Lower leg skin (tissue), 4 donors: ENCODE results near the gene ODAD4. TPM values are rescaled to one million over a fixed set of nuclear protein-coding genes. Genes with fewer than 3 reads are reported as not detected.

Source experiments
- DNase-seq, 2 donors: peaks; one replicate each; pipeline ENCODE4 v3.0.0-alpha.2; 2019; ENCODE audit warnings: low spot score in 2 of 2
- H3K4me3 ChIP-seq: fragments of 200-600 bp; sonication (generic); 2 replicates; pipeline ENCODE4 v1.5.1; 2017; ENCODE audit warnings: mild to moderate bottlenecking, low read depth; ENCODE audit not compliant: poor library complexity, severe bottlenecking
- POLR2A ChIP-seq, 2 donors: fragments of 450-650 bp; IDR thresholded peaks; one replicate each; pipeline ENCODE4 v1.6.1; 2016 to 2017; ENCODE audit warnings: antibody characterized with exemption in 2 of 2, mild to moderate bottlenecking in 1 of 2, moderate library complexity in 1 of 2
- WGBS, 2 donors: methylation state at CpG; one replicate each; pipeline ENCODE4 v1.1.5; 2018; 5-methylcytosine and 5-hydroxymethylcytosine counted together
- intact Hi-C: fragments of 100-400 bp; cut with DNase I; formaldehyde crosslinking; loops from one replicate; pipeline ENCODE4 v1.15.0; 2023; ENCODE audit warnings: low total_unique reads
- total RNA-seq, 4 donors: library from RNA; depleted of rRNA; stranded (reverse); fragments of >200 nt; gene quantifications; one replicate each; pipeline ENCODE4 v1.1.0, GENCODE V29; 2016
- TF ChIP-seq, protein P1 (sequence below), 3 donors: fragments of 450-650 bp; IDR thresholded peaks; one replicate each; pipeline ENCODE4 v1.5.1; 2016; ENCODE audit warnings: antibody characterized with exemption in 3 of 3, mild to moderate bottlenecking in 3 of 3, moderate library complexity in 2 of 3

The ODAD4 gene
- total RNA-seq, 4 donors from 2014 or later: 0.13 to 0.42 (median 0.20) TPM; not detected in 1

DNA sequence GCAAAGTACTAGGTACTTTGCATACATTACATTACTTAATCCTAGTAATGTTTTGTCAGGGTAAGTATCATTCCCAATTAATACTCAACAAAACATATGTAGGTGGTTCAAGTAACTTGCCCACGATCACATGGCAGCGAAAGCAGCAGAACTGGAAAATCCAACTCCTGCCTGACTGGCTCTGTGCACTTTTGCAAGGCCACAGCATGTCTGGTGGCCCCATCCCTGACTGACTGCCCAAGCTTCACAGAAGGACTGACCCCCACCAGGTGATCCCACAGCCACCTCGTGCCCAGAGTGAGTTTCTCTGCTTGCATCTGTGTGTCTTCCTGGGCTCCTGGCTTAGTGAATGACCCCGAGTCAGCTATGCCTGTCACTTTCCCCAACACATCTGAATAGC is 47.6 kb downstream of the ODAD4 start:
- no peak overlapping the region for H3K4me3 ChIP-seq
- 50 to 56% methylated on average over 4 of the region's 4 CpGs for WGBS, 2 donors
- TF ChIP-seq, protein P1, sequence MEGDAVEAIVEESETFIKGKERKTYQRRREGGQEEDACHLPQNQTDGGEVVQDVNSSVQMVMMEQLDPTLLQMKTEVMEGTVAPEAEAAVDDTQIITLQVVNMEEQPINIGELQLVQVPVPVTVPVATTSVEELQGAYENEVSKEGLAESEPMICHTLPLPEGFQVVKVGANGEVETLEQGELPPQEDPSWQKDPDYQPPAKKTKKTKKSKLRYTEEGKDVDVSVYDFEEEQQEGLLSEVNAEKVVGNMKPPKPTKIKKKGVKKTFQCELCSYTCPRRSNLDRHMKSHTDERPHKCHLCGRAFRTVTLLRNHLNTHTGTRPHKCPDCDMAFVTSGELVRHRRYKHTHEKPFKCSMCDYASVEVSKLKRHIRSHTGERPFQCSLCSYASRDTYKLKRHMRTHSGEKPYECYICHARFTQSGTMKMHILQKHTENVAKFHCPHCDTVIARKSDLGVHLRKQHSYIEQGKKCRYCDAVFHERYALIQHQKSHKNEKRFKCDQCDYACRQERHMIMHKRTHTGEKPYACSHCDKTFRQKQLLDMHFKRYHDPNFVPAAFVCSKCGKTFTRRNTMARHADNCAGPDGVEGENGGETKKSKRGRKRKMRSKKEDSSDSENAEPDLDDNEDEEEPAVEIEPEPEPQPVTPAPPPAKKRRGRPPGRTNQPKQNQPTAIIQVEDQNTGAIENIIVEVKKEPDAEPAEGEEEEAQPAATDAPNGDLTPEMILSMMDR (IDR thresholded peaks at IDR 0.05): no peak
- TF ChIP-seq POLR2A (IDR thresholded peaks at IDR 0.05): no peak
- intact Hi-C loops: no loop called here
- DNase-seq: peak; percentile 50 to 78

GRCh38 chr17:41982026-41982760 is 51.8 kb downstream of the ODAD4 start:
- DNase-seq: peak in 1 of 2 donors; percentile 56
- no peak overlapping the region for H3K4me3 ChIP-seq
- intact Hi-C loops: no loop called here
- WGBS, 2 donors: 69 to 71% methylated on average over 14 of the region's 14 CpGs
- TF ChIP-seq, protein P1 (IDR thresholded peaks at IDR 0.05): no peak
- no peak for TF ChIP-seq POLR2A (IDR thresholded peaks at IDR 0.05)

DNA sequence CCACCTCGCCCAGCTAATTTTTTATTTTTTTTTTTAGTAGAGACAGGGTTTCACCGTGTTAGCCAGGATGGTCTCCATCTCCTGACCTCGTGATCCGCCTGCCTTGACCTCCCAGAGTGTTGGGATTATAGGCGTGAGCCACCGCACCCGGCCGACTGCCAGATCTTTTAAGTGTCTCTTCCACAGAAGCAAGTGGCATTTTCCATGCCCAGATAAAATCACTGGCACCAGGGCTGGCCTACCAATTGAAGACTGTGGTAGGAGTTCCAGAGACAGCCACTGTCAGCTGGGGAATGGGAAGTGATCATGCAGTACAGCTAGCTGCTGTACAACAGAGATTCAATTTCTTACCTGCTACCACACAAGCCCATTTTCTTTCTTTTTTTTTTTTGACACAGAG is 54.0 kb downstream of the ODAD4 start:
- intact Hi-C loops: no loop called here
- TF ChIP-seq, protein P1 (IDR thresholded peaks at IDR 0.05): no peak
- no peak for TF ChIP-seq POLR2A (IDR thresholded peaks at IDR 0.05)
- H3K4me3 ChIP-seq: no peak overlapping the region
- DNase-seq: peak in 1 of 2 donors; percentile 69
- 93 to 98% methylated on average over 8 of the region's 8 CpGs for WGBS, 2 donors

- intact Hi-C loops: no loop called here
- no peak overlapping the region for H3K4me3 ChIP-seq
- TF ChIP-seq, protein P1 (IDR thresholded peaks at IDR 0.05): no peak
- no peak for TF ChIP-seq POLR2A (IDR thresholded peaks at IDR 0.05)
- 90 to 96% methylated on average over 8 of the region's 8 CpGs for WGBS, 2 donors
- peak in 1 of 2 donors; percentile 42 for DNase-seq
Measured at GRCh38 chr17:41985919-41986318, 55.5 kb downstream of the ODAD4 start.

DNA sequence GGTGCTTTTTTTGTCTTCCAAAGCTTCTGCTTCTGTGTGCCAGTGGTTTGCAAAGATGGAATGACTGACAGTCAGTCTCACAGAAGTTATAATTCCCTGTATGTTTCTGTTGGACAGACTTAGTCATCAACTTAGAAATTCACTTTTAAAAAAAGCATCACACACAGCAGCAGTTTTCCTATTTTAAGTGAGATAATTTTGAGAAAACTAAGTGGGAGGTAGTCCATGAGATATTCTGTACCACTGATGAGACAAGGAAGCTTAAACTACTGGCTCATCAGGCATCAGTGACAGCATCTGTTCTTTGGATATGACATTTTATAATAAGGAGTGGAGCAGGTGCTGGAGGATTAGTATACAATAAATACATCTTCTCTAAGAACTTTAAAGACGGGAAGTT is 56.2 kb downstream of the ODAD4 start:
- no peak overlapping the region for H3K4me3 ChIP-seq
- no peak for DNase-seq
- intact Hi-C loops: no loop called here
- 82 to 100% methylated on average over 1 of the region's 1 CpG for WGBS, 2 donors
- no peak for TF ChIP-seq POLR2A (IDR thresholded peaks at IDR 0.05)
- TF ChIP-seq, protein P1 (IDR thresholded peaks at IDR 0.05): no peak

DNA sequence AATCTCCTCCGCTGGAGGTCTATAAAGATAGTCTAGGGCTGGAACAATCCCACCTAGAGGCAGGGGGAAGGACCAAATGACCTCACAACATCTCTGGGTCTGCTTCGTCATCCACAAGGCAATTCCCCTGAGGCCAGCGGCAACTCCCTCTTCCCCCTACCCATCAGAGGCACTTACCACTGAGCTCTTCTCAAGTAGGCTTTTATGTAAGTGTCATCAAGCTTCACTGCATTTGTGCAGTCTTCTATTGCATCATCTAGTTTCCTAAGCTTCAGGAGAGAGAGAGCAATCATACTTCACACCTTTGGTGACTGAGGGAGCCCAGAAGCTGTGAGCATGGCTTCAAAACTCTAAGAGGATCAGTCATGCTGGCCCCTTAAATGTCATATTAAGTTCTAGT is 57.2 kb downstream of the ODAD4 start:
- no peak overlapping the region for H3K4me3 ChIP-seq
- DNase-seq: peak in 1 of 2 donors; percentile 28
- WGBS, 2 donors: 76 to 81% methylated on average over 3 of the region's 3 CpGs
- no peak for TF ChIP-seq POLR2A (IDR thresholded peaks at IDR 0.05)
- TF ChIP-seq, protein P1 (IDR thresholded peaks at IDR 0.05): no peak
- intact Hi-C loops: no loop called here
